Colonic mucosa (tissue), 4 donors: ENCODE measurements around the gene CELA2B. TPM values are rescaled to one million over a fixed set of nuclear protein-coding genes. Genes with fewer than 3 reads are reported as not detected.
"Not testable (repeated sequence)": the region's sequence is repeated elsewhere in the genome, so short reads cannot be mapped to it uniquely, and the experiment has no call there.

Experiments used
- DNase-seq: peaks from one replicate; pipeline ENCODE4 v3.0.0-alpha.2; 2020
- H3K27ac ChIP-seq: fragments of 200-600 bp; one replicate; pipeline ENCODE4 v1.8.0; 2021
- H3K27me3 ChIP-seq: fragments of 200-600 bp; one replicate; pipeline ENCODE4 v1.8.0; 2021
- H3K36me3 ChIP-seq: fragments of 200-600 bp; one replicate; pipeline ENCODE4 v1.8.0; 2021
- H3K4me1 ChIP-seq: fragments of 200-600 bp; one replicate; pipeline ENCODE4 v1.8.0; 2021; ENCODE audit warnings: mild to moderate bottlenecking
- H3K4me3 ChIP-seq: fragments of 200-600 bp; one replicate; pipeline ENCODE4 v1.8.0; 2021
- H3K9ac ChIP-seq, 2 donors: one replicate each; pipeline ENCODE4 v1.7.0; 2013; ENCODE audit warnings: control low read depth in 2 of 2, low read depth in 2 of 2, low read length in 2 of 2
- H3K9me3 ChIP-seq: fragments of 200-600 bp; one replicate; pipeline ENCODE4 v1.8.0; 2021
- intact Hi-C: fragments of 100-400 bp; cut with DNase I; formaldehyde crosslinking; loops from one replicate; pipeline ENCODE4 v1.14.1; 2022
- total RNA-seq, 2 donors: library from RNA; stranded (reverse); fragmentation: NEBNext Ultra II Directional in 1 of 2; extraction: Animal tissue kit (Norgen Biotek cat#: 25700) in 1 of 2; gene quantifications; one replicate each; pipeline ENCODE4 v1.2.1, GENCODE V29; 2021
- TF ChIP-seq, protein P1 (sequence below): fragments of 200-600 bp; IDR thresholded peaks from one replicate; pipeline ENCODE4 v1.8.0; 2022; ENCODE audit warnings: antibody characterized with exemption, mild to moderate bottlenecking
- donor health status: healthy.
- donor health status: DM: no; HTN: no; CAD: no.
- donor health status: DM: no; HTN: no; CAD: no.

The CELA2B gene
- total RNA-seq, 2 donors from 2014 or later, result 1.1 TPM; not detected in 1

DNA sequence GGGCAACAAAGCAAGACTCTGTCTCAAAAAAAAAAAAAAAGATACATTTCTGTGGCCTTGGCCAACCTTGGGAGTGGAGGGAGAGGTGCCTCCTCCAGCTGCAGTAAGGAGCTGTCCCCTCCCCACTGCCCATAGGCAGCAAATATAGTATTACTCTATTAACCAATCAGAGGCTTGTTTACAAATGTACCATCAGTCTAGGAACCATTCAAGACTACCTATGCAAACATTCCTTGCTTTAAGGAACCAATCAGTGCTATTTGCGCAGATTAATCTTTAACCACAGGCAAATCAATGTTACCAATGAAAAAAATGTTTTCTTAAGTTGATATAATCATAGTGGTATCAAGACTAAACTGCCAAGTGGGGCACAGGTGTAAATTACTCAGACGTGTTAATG, 18.3 kb upstream of the CELA2B start:
- Histone ChIP-seq H3K9me3 (no peaks in the 10 kb centered on the region), H3K36me3 (no peaks in the 10 kb centered on the region), H3K4me1 (no peaks in the 10 kb centered on the region), H3K9ac (no peak overlapping the region), H3K4me3 (no peak overlapping the region), H3K27me3 (no peaks in the 10 kb centered on the region), H3K27ac (no peak overlapping the region)
- intact Hi-C loops, result no loop called here
- DNase-seq, result no peak
- TF ChIP-seq, protein P1, sequence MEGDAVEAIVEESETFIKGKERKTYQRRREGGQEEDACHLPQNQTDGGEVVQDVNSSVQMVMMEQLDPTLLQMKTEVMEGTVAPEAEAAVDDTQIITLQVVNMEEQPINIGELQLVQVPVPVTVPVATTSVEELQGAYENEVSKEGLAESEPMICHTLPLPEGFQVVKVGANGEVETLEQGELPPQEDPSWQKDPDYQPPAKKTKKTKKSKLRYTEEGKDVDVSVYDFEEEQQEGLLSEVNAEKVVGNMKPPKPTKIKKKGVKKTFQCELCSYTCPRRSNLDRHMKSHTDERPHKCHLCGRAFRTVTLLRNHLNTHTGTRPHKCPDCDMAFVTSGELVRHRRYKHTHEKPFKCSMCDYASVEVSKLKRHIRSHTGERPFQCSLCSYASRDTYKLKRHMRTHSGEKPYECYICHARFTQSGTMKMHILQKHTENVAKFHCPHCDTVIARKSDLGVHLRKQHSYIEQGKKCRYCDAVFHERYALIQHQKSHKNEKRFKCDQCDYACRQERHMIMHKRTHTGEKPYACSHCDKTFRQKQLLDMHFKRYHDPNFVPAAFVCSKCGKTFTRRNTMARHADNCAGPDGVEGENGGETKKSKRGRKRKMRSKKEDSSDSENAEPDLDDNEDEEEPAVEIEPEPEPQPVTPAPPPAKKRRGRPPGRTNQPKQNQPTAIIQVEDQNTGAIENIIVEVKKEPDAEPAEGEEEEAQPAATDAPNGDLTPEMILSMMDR, result no peak

GRCh38 chr1:15458388-15458787, 17.5 kb upstream of the CELA2B start:
- intact Hi-C loops, DNase-seq, H3K27ac ChIP-seq: not testable (repeated sequence)

DNA sequence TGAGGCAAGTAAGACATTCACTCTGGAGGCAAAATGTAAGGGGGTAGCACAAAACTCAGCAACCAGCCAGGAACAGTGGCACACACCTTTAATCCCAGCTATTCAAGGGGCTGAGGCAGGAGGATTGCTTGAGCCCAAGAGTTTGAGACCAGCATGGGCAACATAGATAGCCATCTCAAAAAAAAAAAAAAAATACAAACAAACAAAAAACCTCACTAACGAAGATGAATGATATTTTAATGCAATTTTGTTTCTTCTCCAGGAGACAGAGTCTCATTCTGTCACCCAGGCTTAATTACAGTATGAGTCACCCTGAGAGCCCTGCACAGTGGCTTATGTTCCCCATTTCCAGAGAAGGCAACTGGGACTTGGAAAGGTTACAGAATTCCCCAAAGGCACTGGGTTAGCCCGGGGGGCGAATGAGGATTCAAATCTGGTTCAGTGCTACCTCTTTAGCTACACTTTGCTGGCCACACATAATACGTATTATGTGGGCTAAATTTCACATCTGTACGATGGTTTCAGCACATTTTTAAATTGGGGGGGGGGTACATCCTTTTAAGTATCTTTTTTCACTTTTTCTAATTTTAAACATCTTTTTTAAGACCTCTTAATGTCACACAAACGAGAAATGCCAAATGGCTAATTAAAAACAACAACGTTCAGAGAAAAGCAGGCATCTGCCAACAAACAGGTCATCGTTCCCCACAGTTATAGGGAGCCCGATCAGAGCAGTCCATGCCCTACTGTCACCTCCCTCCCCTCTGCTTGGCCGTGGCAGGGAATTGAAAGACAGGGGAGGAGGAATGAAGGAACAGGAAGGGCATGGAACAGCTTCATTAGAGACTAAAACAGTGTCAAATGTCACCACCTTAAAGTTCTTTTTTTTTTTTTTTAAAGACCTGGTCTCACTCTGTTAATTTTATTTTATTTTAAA, 15.9 kb upstream of the CELA2B start:
- H3K9me3 ChIP-seq, result no peaks in the 10 kb centered on the region
- no peak for DNase-seq

More at GRCh38 chr1:15458388-15458787, 17.5 kb upstream of the CELA2B start:
- H3K36me3 ChIP-seq, H3K4me3 ChIP-seq, H3K27me3 ChIP-seq, H3K9ac ChIP-seq, H3K4me1 ChIP-seq, H3K9me3 ChIP-seq: not testable (repeated sequence)

GRCh38 chr1:15460708-15461095, 15.2 kb upstream of the CELA2B start:
- Histone ChIP-seq H3K27ac (no peak overlapping the region), H3K36me3 (no peaks in the 10 kb centered on the region), H3K4me3 (no peak overlapping the region), H3K4me1 (no peaks in the 10 kb centered on the region), H3K9me3 (no peaks in the 10 kb centered on the region), H3K27me3 (no peaks in the 10 kb centered on the region), H3K9ac (no peak overlapping the region)
- intact Hi-C loops, result no loop called here
- no peak for DNase-seq
- TF ChIP-seq, protein P1, result no peak

More for the DNA sequence above, 15.9 kb upstream of the CELA2B start:
- TF ChIP-seq, protein P1, result no peak
- Histone ChIP-seq H3K4me1 (no peaks in the 10 kb centered on the region), H3K27ac (no peak overlapping the region), H3K4me3 (no peak overlapping the region), H3K27me3 (no peaks in the 10 kb centered on the region), H3K9ac (no peak overlapping the region), H3K36me3 (no peaks in the 10 kb centered on the region)
- intact Hi-C loops, result no loop called here

DNA sequence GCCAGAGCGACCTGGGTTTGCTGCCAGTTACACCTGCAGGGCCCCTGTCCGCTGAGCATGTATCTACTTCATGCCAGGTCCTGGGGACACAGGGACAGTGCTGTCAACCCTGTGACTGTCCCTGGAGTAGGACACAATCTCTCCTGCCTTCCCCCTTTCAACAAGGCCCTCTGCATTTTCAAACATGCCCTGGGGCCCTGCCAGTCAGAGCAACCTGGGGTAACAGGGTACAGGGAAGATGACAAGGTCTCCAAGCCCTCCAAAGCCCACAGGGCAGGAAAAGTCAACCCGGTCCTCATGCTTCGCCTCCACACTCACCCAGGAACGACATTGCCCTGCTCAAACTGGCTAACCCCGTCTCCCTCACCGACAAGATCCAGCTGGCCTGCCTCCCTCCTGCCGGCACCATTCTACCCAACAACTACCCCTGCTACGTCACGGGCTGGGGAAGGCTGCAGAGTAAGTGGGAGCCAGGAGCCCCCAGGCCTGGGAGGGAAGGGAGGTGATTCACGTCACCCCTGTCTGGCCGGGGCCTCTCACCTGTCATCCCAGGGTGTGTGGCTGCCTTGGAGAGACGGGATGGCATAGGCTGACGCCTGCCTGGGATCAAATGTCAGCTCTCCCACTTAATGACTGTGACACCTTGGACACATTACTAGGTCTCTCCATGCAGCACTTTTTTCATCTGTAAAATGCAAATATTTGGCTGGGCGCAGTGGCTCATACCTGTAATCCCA, 12.7 kb upstream of the CELA2B start:
- H3K27me3 ChIP-seq, H3K9ac ChIP-seq, H3K4me1 ChIP-seq, H3K36me3 ChIP-seq, H3K4me3 ChIP-seq, H3K27ac ChIP-seq, H3K9me3 ChIP-seq, DNase-seq, intact Hi-C loops: not testable (repeated sequence)

GRCh38 chr1:15463926-15464322, 12.0 kb upstream of the CELA2B start:
- DNase-seq, intact Hi-C loops, H3K27me3 ChIP-seq, H3K27ac ChIP-seq, H3K9me3 ChIP-seq, H3K9ac ChIP-seq, H3K36me3 ChIP-seq, H3K4me1 ChIP-seq, H3K4me3 ChIP-seq: not testable (repeated sequence)

GRCh38 chr1:15465674-15466073, 10.2 kb upstream of the CELA2B start:
- Histone ChIP-seq H3K4me1 (no peaks in the 10 kb centered on the region), H3K27me3 (no peaks in the 10 kb centered on the region), H3K4me3 (no peak overlapping the region), H3K9me3 (no peaks in the 10 kb centered on the region), H3K36me3 (no peaks in the 10 kb centered on the region), H3K27ac (no peak overlapping the region), H3K9ac (no peak overlapping the region)
- TF ChIP-seq, protein P1, result no peak
- DNase-seq, result no peak
- intact Hi-C loops, result no loop called here

DNA sequence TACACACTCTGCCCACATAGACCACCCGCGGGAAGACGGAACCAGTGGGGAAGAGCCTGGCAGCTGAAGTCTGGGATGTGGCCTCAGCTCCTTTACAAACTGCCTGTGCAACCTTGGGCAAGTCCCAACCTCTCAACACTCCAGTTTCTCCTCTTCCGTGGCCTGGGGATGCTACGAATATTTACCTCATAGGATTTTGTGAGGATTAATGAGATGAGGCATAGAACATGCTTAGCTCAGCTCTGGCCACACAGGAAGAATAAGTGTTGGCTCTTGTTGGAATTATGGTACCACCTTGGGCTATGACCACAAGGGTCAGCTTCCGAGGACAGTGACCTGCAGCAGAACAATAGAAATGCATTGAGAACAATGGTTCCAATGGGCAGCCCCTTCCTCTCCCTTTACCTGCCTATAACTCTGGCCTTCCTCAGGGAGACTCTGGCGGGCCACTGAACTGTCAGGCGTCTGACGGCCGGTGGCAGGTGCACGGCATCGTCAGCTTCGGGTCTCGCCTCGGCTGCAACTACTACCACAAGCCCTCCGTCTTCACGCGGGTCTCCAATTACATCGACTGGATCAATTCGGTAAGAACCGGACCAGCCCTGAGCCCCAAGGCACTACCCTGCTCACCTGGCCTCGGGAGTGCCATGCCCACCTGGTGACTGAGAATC, 8.8 kb upstream of the CELA2B start:
- H3K27me3 ChIP-seq, intact Hi-C loops, DNase-seq, H3K4me1 ChIP-seq, H3K27ac ChIP-seq, H3K36me3 ChIP-seq, H3K4me3 ChIP-seq, H3K9ac ChIP-seq, H3K9me3 ChIP-seq: not testable (repeated sequence)
